Measurements from ENCODE around the gene UGT1A9. TPM values are rescaled to one million over a fixed set of nuclear protein-coding genes. Genes with fewer than 3 reads are reported as not detected.

Gene UGT1A9
- total and polyA plus RNA-seq, 2 of the 4 experiments (the other 2 are of a cell fraction), result not detected

DNA sequence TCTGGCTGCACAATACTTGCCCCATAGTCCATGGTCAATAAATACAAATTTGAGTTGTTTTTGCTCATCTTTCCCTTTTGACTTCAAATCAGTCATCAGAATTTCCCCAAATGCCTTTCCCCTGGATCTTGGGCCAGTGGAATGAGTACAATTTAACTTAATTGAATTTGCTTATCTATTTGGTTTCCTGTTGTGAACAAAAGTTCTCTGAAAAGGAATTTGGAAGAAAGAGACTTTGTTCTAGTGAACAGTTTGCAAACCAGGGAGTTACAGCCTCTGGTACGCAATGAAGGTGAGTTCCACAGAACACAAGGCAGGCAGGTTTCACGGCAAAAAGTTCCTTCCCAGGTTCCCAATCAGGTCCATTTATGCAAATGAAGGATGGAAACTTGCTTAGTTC lies 87.2 kb downstream of the UGT1A9 start:
- intact Hi-C loops (cut with micrococcal nuclease), result no loop called here

More for the DNA sequence above, 87.2 kb downstream of the UGT1A9 start:
- no peak overlapping the region for H4K8ac ChIP-seq (ENCODE audit: low read depth in 2 of 2, low read length in 2 of 2)
- H3K9me1 ChIP-seq (ENCODE audit: insufficient read depth, low read length), result no peaks in the 10 kb centered on the region
- H3K27me3 ChIP-seq (ENCODE audit: control insufficient read depth, insufficient read depth, low read length), result no peaks in the 10 kb centered on the region
- H2BK5ac ChIP-seq (ENCODE audit: low read depth, low read length, poor library complexity, severe bottlenecking), result no peak overlapping the region
- in situ Hi-C loops (cut with MboI; ENCODE audit: low sequenced_read_pairs), result no loop called here
- H3K4me3 ChIP-seq (ENCODE audit: insufficient read depth, low read depth, low read length), result no peak overlapping the region
- no peak overlapping the region for H3K23ac ChIP-seq (ENCODE audit: low read depth, low read length)
- H2AK5ac ChIP-seq (ENCODE audit: low read depth, low read length), result no peak overlapping the region
- ChIA-PET CTCF (no interaction called here), POLR2A (ENCODE audit: unreplicated experiment) (no interaction called here)
- no peak overlapping the region for H2AFZ ChIP-seq (replicated peaks; ENCODE audit: low read length, poor library complexity)
- H2BK15ac ChIP-seq (ENCODE audit: low read depth, low read length), result no peak overlapping the region; the same call in 2 of the 3 replicates
- DNase-seq (peak; percentile 22), ATAC-seq (ENCODE audit: low read depth) (no peak)
- 69% methylated on average over 2 of the region's 2 CpGs; no CpG with 5 or more reads in 1 of the 2 experiments for WGBS, 2 experiments (ENCODE audit: extremely low coverage in 2 of 2, insufficient read length in 1 of 2)
- TF ChIP-seq MAZ (IDR thresholded peaks at IDR 0.05; ENCODE audit: borderline replicate concordance, low read depth, low read length), result no peak
- BruUV-seq (replicated peaks), result no TSS peak
- no peak overlapping the region for H4K91ac ChIP-seq (ENCODE audit: insufficient read depth, low read depth, low read length)
- H4K20me1 ChIP-seq (ENCODE audit: insufficient read depth, low read length), result no peaks in the 10 kb centered on the region
- no peaks in the 10 kb centered on the region for H3K36me3 ChIP-seq (ENCODE audit: control insufficient read depth, insufficient read depth, low read length)
- no peak overlapping the region for H2BK20ac ChIP-seq (ENCODE audit: low read depth, low read length)
- H3K9me3 ChIP-seq (ENCODE audit: control insufficient read depth, insufficient read depth, low read length), result no peaks in the 10 kb centered on the region
- no peak overlapping the region for H3K56ac ChIP-seq (ENCODE audit: extremely low read depth, insufficient read depth, low read length)
- H2BK120ac ChIP-seq (ENCODE audit: low read depth, low read length), result no peak overlapping the region
- H3K9ac ChIP-seq (ENCODE audit: low read depth, low read length), result no peak overlapping the region
- peaks cover 7% of the 10 kb centered on the region for H3K4me1 ChIP-seq (ENCODE audit: control insufficient read depth, insufficient read depth, low read length)
- no peak overlapping the region for H2AK9ac ChIP-seq (replicated peaks; ENCODE audit: low read depth, low read length, poor library complexity)
- no peaks in the 10 kb centered on the region for H3K79me1 ChIP-seq (ENCODE audit: low read depth in 1 of 2, low read length in 2 of 2)
- H4K5ac ChIP-seq (ENCODE audit: low read depth, low read length), result no peak overlapping the region
- H3K18ac ChIP-seq (ENCODE audit: low read depth, low read length), result no peak overlapping the region
- no peak overlapping the region for H3K14ac ChIP-seq (replicated peaks; ENCODE audit: low read depth, low read length)
- dilution Hi-C loops (cut with HindIII; ENCODE audit: low sequenced_read_pairs, unreplicated experiment), result no loop called here
- H3K4ac ChIP-seq (ENCODE audit: low read depth, low read length), result peak overlapping the region; percentile 20; the same call in 1 of the 2 replicates
- no peak overlapping the region for H3K27ac ChIP-seq (ENCODE audit: insufficient read depth, low read length)
- H3K4me2 ChIP-seq (ENCODE audit: low read depth, low read length), result no peak overlapping the region
